ENCODE results near the gene ATP8B3. TPM values are rescaled to one million over a fixed set of nuclear protein-coding genes. Genes with fewer than 3 reads are reported as not detected.
A peak's percentile ranks its signal among the peaks of the same experiment; 100 is the strongest.

The ATP8B3 gene, protein sequence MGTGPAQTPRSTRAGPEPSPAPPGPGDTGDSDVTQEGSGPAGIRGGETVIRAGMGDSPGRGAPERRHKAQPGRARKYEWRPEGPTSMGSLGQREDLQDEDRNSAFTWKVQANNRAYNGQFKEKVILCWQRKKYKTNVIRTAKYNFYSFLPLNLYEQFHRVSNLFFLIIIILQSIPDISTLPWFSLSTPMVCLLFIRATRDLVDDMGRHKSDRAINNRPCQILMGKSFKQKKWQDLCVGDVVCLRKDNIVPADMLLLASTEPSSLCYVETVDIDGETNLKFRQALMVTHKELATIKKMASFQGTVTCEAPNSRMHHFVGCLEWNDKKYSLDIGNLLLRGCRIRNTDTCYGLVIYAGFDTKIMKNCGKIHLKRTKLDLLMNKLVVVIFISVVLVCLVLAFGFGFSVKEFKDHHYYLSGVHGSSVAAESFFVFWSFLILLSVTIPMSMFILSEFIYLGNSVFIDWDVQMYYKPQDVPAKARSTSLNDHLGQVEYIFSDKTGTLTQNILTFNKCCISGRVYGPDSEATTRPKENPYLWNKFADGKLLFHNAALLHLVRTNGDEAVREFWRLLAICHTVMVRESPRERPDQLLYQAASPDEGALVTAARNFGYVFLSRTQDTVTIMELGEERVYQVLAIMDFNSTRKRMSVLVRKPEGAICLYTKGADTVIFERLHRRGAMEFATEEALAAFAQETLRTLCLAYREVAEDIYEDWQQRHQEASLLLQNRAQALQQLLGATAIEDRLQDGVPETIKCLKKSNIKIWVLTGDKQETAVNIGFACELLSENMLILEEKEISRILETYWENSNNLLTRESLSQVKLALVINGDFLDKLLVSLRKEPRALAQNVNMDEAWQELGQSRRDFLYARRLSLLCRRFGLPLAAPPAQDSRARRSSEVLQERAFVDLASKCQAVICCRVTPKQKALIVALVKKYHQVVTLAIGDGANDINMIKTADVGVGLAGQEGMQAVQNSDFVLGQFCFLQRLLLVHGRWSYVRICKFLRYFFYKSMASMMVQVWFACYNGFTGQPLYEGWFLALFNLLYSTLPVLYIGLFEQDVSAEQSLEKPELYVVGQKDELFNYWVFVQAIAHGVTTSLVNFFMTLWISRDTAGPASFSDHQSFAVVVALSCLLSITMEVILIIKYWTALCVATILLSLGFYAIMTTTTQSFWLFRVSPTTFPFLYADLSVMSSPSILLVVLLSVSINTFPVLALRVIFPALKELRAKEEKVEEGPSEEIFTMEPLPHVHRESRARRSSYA (N-terminal part only)
- under 1 TPM in 2 of 4 donors, not detected in 2; 0.09 to 0.24 TPM for total RNA-seq

DNA sequence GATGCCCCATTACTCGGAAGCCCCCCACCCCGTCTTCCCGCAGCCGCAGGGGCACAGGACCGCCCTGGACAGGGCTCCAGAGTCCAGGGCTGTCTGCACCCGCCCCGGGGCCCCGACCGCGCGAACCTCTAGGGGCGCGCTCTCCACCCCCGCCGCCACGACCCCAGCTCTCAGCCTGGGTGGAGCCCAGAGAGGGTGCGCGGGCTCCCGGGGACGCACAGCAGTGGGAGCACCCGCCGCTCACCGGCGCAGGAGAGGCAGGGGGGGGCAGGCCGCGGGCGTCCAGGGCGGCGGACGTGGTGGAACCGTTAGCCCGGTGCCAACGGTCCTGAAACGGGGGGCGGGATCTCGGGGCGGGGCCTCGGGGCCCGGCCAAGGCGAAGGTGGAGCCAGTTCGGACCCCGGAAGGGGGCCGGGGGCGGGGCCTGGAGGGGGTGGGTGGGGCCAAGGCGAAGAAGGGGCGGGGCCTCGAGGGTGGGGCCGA, at the start of gene ATP8B3:
TSS of gene ATP8B3 (minus strand) at position 335 of the 484 bp plus-strand sequence. CDS start 540 bp downstream, outside the sequence.
- H3K36me3 ChIP-seq, result peaks cover 0 to 20% of the 10 kb centered on the region in 2 donors
- H3K27ac ChIP-seq, result peak within 1 kb of the TSS; percentile 39 to 67 (median 52)
- no peaks in the 10 kb centered on the region for H3K27me3 ChIP-seq
- H3K4me1 ChIP-seq, result peaks cover 14 to 18% of the 10 kb centered on the region in 2 donors
- ATAC-seq, result peak in 1 of 2 donors; percentile 13
- intact Hi-C loops (cut with DNase I; ENCODE audit: low total_unique reads) (no loop called here), in situ Hi-C loops (cut with MboI; ENCODE audit: low sequenced_read_pairs in 4 of 4) (no loop called here)
- no peak for TF ChIP-seq POLR2A (IDR thresholded peaks at IDR 0.05)
- TF ChIP-seq, protein P1, sequence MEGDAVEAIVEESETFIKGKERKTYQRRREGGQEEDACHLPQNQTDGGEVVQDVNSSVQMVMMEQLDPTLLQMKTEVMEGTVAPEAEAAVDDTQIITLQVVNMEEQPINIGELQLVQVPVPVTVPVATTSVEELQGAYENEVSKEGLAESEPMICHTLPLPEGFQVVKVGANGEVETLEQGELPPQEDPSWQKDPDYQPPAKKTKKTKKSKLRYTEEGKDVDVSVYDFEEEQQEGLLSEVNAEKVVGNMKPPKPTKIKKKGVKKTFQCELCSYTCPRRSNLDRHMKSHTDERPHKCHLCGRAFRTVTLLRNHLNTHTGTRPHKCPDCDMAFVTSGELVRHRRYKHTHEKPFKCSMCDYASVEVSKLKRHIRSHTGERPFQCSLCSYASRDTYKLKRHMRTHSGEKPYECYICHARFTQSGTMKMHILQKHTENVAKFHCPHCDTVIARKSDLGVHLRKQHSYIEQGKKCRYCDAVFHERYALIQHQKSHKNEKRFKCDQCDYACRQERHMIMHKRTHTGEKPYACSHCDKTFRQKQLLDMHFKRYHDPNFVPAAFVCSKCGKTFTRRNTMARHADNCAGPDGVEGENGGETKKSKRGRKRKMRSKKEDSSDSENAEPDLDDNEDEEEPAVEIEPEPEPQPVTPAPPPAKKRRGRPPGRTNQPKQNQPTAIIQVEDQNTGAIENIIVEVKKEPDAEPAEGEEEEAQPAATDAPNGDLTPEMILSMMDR (IDR thresholded peaks at IDR 0.05 in 4 of 5, conservative IDR thresholded peaks at IDR 0.05 in 1 of 5), result peak in 1 of 5 experiments; percentile 22
- no peaks in the 10 kb centered on the region for H3K9me3 ChIP-seq
- H3K4me3 ChIP-seq, result peak within 1 kb of the TSS; percentile 47 to 84 (median 66)
- no peak for DNase-seq

DNA sequence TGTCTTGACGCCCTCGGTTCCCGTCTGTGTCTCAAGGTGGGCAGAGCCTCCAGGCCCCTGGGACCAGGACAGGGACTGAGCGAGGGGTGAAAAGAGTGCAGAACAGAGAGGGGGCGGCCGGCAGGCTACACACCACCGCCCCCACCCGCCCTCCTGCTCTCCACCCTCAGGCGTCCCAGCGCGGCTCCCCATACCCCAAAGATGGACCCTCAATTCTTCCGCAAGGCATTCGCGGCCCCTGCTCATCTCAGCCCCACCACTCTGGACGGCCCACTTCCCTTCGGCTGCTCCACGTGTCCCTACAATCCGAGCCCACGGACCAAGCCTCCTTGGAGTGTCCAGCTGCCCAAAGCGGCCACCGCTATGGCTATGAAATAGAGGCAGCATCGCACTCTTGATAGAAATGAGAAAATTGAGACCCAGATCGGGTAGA, 49.5 kb upstream of the ATP8B3 start:
- in situ Hi-C loops (cut with MboI; ENCODE audit: low sequenced_read_pairs in 4 of 4), result no loop called here
- no peak for TF ChIP-seq POLR2A (IDR thresholded peaks at IDR 0.05)
- TF ChIP-seq, protein P1 (IDR thresholded peaks at IDR 0.05 in 4 of 5, conservative IDR thresholded peaks at IDR 0.05 in 1 of 5), result no peak
- Histone ChIP-seq H3K27me3 (peaks cover 6 to 9% (median 8%) of the 10 kb centered on the region in 3 donors), H3K9me3 (no peaks in the 10 kb centered on the region), H3K4me3 (peak overlapping the region in 3 of 4 donors; percentile 59 to 90 (median 71)), H3K36me3 (no peaks in the 10 kb centered on the region), H3K4me1 (peaks cover 5 to 26% of the 10 kb centered on the region in 2 donors), H3K27ac (peak overlapping the region in 3 of 4 donors; percentile 59 to 67 (median 65))
- DNase-seq (no peak), ATAC-seq (no peak)
- intact Hi-C loops (cut with DNase I; ENCODE audit: low total_unique reads), result loop anchor here (10.0 kb wide), 1 partner anchor 477 kb away; the partner anchor contains the start of gene NDUFS7

DNA sequence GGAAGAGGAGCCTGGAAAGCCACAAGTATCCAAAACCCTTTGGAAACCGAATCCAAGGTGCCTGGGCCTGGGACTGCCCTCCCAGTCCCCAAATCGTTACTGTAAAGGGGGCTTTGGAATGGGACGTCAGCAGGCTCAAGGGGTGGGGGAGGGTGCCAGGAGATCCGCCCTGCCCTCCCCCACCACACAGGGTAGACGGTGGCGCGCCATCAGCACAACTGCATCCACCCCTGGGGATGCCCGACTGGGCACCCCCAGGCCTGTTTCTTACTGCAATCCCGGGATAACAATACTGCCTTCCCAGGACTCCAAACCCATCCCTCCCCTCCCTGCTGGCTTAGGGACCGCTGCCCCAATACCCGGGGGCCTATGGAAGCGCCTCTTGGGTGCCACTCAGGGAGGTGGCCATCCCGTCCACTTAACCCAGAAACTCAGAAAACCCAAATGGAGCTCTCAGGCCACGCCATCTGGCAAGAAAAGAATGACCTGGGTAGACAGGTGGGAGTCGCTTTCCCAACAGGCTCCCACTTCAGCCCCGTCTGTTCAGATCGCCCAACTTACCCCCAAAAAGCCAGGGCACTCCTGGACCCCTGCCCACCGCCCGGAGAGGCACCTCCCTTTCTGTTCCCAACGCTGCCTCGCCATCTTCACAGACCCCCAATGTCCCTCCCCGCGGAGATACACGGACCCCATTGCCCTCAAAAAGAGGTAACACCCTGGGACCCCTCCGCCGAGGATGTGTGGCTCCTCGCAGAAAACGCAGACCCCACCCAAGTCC, 48.9 kb upstream of the ATP8B3 start:
- intact Hi-C loops (cut with DNase I; ENCODE audit: low total_unique reads) (loop anchor here (10.0 kb wide), 1 partner anchor 476 kb away; the partner anchor contains the start of gene NDUFS7), in situ Hi-C loops (cut with MboI; ENCODE audit: low sequenced_read_pairs in 4 of 4) (no loop called here)
- TF ChIP-seq, protein P1 (IDR thresholded peaks at IDR 0.05 in 4 of 5, conservative IDR thresholded peaks at IDR 0.05 in 1 of 5), result no peak
- no peak for TF ChIP-seq POLR2A (IDR thresholded peaks at IDR 0.05)
- Histone ChIP-seq H3K4me1 (peaks cover 11 to 32% of the 10 kb centered on the region in 2 donors), H3K27me3 (peaks cover 7 to 11% (median 8%) of the 10 kb centered on the region in 3 donors), H3K4me3 (no peak overlapping the region), H3K27ac (peak overlapping the region in 1 of 4 donors; percentile 5), H3K9me3 (no peaks in the 10 kb centered on the region), H3K36me3 (no peaks in the 10 kb centered on the region)
- no peak for ATAC-seq
- DNase-seq, result no peak
